HG03442 (cell line): ENCODE measurements around the gene GPR119.
"Not testable (repeated sequence)": the region's sequence is repeated elsewhere in the genome, so short reads cannot be mapped to it uniquely, and the experiment has no call there.

ENCODE experiments used
- ATAC-seq: cut with Tn5 transposase; IDR thresholded peaks from one replicate; pipeline ENCODE4 v1.9.1; 2021; ENCODE audit warnings: mild to moderate bottlenecking, moderate library complexity; ENCODE audit not compliant: unreplicated experiment

The GPR119 gene

GRCh38 chrX:130385520-130385919, at the start of gene GPR119:
GPR119 (minus strand) TSS chrX:130385674; CDS start chrX:130385447, 227 bp downstream.
- ATAC-seq, result no peak

- ATAC-seq, result not testable (repeated sequence)
These were observed 43.8 kb upstream of the GPR119 start for GRCh38 chrX:130429236-130429635.

- no peak for ATAC-seq
These were observed 41.1 kb upstream of the GPR119 start for GRCh38 chrX:130426531-130426930.

GRCh38 chrX:130419263-130419662, 33.8 kb upstream of the GPR119 start:
- no peak for ATAC-seq

- ATAC-seq, result no peak
These were observed 33.3 kb upstream of the GPR119 start for GRCh38 chrX:130418740-130419139.

- no peak for ATAC-seq
These were observed 32.6 kb upstream of the GPR119 start for GRCh38 chrX:130418066-130418465.

GRCh38 chrX:130416785-130417184, 31.3 kb upstream of the GPR119 start:
- no peak for ATAC-seq

GRCh38 chrX:130415201-130415600, 29.7 kb upstream of the GPR119 start:
- no peak for ATAC-seq

- ATAC-seq, result no peak
These were observed 29.3 kb upstream of the GPR119 start for GRCh38 chrX:130414800-130415199.

GRCh38 chrX:130413415-130413814, 27.9 kb upstream of the GPR119 start:
- ATAC-seq, result no peak

- ATAC-seq, result no peak
These were observed 16.8 kb upstream of the GPR119 start for GRCh38 chrX:130402208-130402684.

GRCh38 chrX:130401415-130402207, 16.1 kb upstream of the GPR119 start, which contains the start of gene RBMX2:
RBMX2 (plus strand) TSS chrX:130401987; CDS start chrX:130402033, 46 bp downstream.
- peak; percentile 96 for ATAC-seq

- ATAC-seq, result no peak
These were observed 9.9 kb upstream of the GPR119 start for GRCh38 chrX:130395341-130395740.

- no peak for ATAC-seq
These were observed 8.1 kb upstream of the GPR119 start for GRCh38 chrX:130393451-130394074.

GRCh38 chrX:130386408-130386808, 934 bp upstream of the GPR119 start:
- no peak for ATAC-seq

GRCh38 chrX:130378024-130378669, 7.3 kb downstream of the GPR119 start:
- ATAC-seq, result no peak

GRCh38 chrX:130376077-130376476, 9.4 kb downstream of the GPR119 start:
- no peak for ATAC-seq

- not testable (repeated sequence) for ATAC-seq
These were observed 33.4 kb downstream of the GPR119 start for GRCh38 chrX:130352050-130352449.

GRCh38 chrX:130351567-130351966, 33.9 kb downstream of the GPR119 start:
- ATAC-seq, result no peak

- no peak for ATAC-seq
These were observed 38.2 kb downstream of the GPR119 start for GRCh38 chrX:130347321-130347720.

GRCh38 chrX:130343411-130343810, 42.1 kb downstream of the GPR119 start:
- no peak for ATAC-seq

- ATAC-seq, result no peak
These were observed 45.2 kb downstream of the GPR119 start for GRCh38 chrX:130340271-130340670.
